Activated naive CD4-positive, alpha-beta T cell treated with anti-CD3 and anti-CD28 coated beads for 36 hours (primary cell): ENCODE results near the gene PRR30. TPM values are rescaled to one million over a fixed set of nuclear protein-coding genes. Genes with fewer than 3 reads are reported as not detected.

ENCODE experiments used
- CTCF ChIA-PET: fragments of 350-600 bp; sonication (Branson Sonifier 250); formaldehyde crosslinking; loops from one replicate; lab custom pipeline; 2021; ENCODE audit warnings: antibody characterized with exemption; lab: Charles Lee
- DNase-seq: peaks from one replicate; pipeline ENCODE4 v3.0.0-alpha.2; 2020
- H3K27ac Mint-ChIP-seq: one replicate; pipeline ENCODE4 v1.8.0; 2021; ENCODE audit warnings: mild to moderate bottlenecking, mixed read lengths
- H3K27me3 Mint-ChIP-seq: one replicate; pipeline ENCODE4 v1.8.0; 2021; ENCODE audit warnings: low read depth, mixed read lengths
- H3K36me3 Mint-ChIP-seq: one replicate; pipeline ENCODE4 v1.8.0; 2021; ENCODE audit warnings: low read depth, mixed read lengths
- H3K4me1 Mint-ChIP-seq: one replicate; pipeline ENCODE4 v1.8.0; 2021; ENCODE audit warnings: low read depth, mixed read lengths
- H3K4me3 Mint-ChIP-seq: one replicate; pipeline ENCODE4 v1.8.0; 2021; ENCODE audit warnings: mild to moderate bottlenecking, moderate library complexity, mixed read lengths
- H3K9me3 Mint-ChIP-seq: one replicate; pipeline ENCODE4 v1.8.0; 2021; ENCODE audit warnings: mixed read lengths
- intact Hi-C: fragments of 100-400 bp; cut with micrococcal nuclease; formaldehyde crosslinking; loops from one replicate; pipeline ENCODE4 v1.15.1; 2023
- total RNA-seq, 2 experiments: library from RNA; stranded (reverse); gene quantifications; one replicate each; pipeline ENCODE4 v1.2.3, GENCODE V29; 2021

The PRR30 gene
- total RNA-seq, 2 experiments from 2014 or later: not detected

DNA sequence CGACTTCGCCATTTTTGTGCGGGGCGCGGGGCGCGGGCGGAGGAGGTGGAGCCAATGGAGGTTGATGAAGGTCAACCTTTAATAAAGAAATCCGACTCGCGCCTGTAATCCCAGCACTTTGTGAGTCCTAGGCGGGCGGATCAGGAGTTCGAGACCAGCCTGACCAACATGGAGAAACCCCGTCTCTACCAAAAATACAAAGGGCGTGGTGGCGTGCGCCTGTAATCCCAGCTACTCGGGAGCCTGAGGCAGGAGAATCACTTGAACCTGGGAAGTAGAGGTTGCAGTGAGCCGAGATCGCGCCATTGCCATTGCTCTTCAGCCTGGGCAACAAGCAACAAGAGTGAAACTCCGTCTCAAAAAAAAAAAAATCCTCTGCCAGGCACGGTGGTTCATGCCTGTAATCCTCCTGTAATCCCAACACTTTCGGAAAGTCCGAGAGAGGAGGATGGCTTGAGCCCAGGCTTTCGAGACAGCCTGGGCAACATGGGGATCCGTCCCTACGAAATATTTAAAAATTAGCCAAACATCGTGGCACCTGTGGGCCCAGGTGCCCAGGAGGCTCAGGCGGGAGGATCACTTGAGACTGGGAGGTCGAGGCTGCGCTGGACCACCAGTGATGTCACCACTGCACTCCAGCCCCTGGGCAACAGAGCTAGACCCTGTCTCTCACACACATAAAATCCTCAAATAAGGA lies 4.3 kb downstream of the PRR30 start:
- CTCF ChIA-PET: interaction anchor here (1.2 to 3.0 kb wide), 5 partner anchors 11 to 67 kb away, joined by 4 to 17 read pairs (median 5); partner anchors contain the start of gene ABHD1
- Mint-ChIP-seq H3K27me3 (no peaks in the 10 kb centered on the region), H3K36me3 (peaks cover 14% of the 10 kb centered on the region), H3K27ac (peak overlapping the region; percentile 93), H3K4me1 (peaks cover 20% of the 10 kb centered on the region), H3K9me3 (no peaks in the 10 kb centered on the region), H3K4me3 (peak overlapping the region; percentile 95)
- no peak for DNase-seq
- intact Hi-C loops: loop anchor here (1.0 to 5.0 kb wide), 5 partner anchors 12 to 82 kb away; partner anchors contain the start of genes ABHD1, ATRAID, CAD and KHK

GRCh38 chr2:27133905-27134780 lies 5.1 kb downstream of the PRR30 start, which contains the start of gene PREB:
PREB (minus strand) TSS chr2:27134636; CDS start chr2:27134421, 215 bp downstream.
- Mint-ChIP-seq H3K36me3 (peaks cover 14% of the 10 kb centered on the region), H3K4me3 (peak within 1 kb of the TSS; percentile 95), H3K9me3 (no peaks in the 10 kb centered on the region), H3K4me1 (peaks cover 20% of the 10 kb centered on the region), H3K27ac (peak within 1 kb of the TSS; percentile 93), H3K27me3 (no peaks in the 10 kb centered on the region)
- intact Hi-C loops: loop anchor here (1.0 to 5.0 kb wide), 6 partner anchors 11 to 83 kb away; partner anchors contain the start of genes ABHD1, AGBL5, ATRAID and CAD
- CTCF ChIA-PET: interaction anchor here (0.9 to 3.0 kb wide), 13 partner anchors 10 to 117 kb away, joined by 3 to 17 read pairs (median 4); partner anchors contain the start of genes ABHD1 and KHK
- DNase-seq: peak; percentile 98

DNA sequence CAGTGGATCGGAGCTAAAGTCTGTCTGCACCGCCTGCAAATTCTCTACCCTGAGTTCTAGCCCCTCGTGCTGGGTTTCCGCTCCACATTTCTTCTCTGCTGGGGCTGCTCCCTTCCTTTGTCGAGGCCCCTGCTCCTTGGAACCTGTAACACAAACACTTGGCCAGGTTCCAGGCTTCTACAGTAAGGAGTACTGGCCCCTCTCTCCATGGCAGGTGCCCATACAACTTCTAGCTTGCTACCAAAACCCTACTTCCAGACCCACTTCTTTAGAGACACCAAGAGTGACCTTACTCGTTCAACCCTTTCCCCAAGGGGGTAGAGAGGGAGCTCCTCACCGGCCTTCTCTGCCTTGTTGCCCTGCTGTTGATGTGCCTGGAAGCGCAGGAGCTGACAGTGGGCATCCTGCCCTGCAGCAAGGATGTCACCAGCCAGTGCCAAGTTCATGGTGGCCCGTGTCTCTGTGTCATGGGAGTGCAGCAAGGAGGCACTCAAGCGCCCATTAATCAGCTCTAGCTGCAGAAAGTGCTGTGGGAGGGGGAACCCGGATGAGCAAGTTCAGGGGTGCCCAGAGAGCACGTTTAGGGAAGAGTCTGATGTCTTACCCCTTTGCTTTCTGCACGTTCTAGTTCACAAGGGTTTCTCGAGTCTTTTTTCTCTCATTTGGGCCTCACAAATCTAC lies 5.9 kb downstream of the PRR30 start:
- Mint-ChIP-seq H3K36me3 (peaks cover 14% of the 10 kb centered on the region), H3K27ac (peak overlapping the region; percentile 64), H3K4me1 (peaks cover 20% of the 10 kb centered on the region), H3K9me3 (no peaks in the 10 kb centered on the region), H3K4me3 (peak overlapping the region; percentile 95), H3K27me3 (no peaks in the 10 kb centered on the region)
- peak; percentile 50 for DNase-seq
- intact Hi-C loops: loop anchor here (2.0 to 5.0 kb wide), 2 partner anchors 46 to 83 kb away; partner anchors contain the start of genes AGBL5 and KHK
- CTCF ChIA-PET: interaction anchor here (0.8 to 3.0 kb wide), 13 partner anchors 9 to 409 kb away, joined by 3 to 17 read pairs (median 4); partner anchors contain the start of genes ABHD1 and KHK

GRCh38 chr2:27131429-27131828 lies 7.8 kb downstream of the PRR30 start:
- no peak for DNase-seq
- H3K4me3 Mint-ChIP-seq: no peak overlapping the region
- intact Hi-C loops: loop anchor here (5.0 kb wide), 1 partner anchor 44 kb away; the partner anchor contains the start of gene KHK
- peaks cover 14% of the 10 kb centered on the region for H3K36me3 Mint-ChIP-seq
- peaks cover 20% of the 10 kb centered on the region for H3K4me1 Mint-ChIP-seq
- no peak overlapping the region for H3K27ac Mint-ChIP-seq
- H3K27me3 Mint-ChIP-seq: no peaks in the 10 kb centered on the region
- no peaks in the 10 kb centered on the region for H3K9me3 Mint-ChIP-seq
- CTCF ChIA-PET: interaction anchor here (1.7 kb wide), 1 partner anchor 172 kb away, joined by 5 read pairs; no protein-coding TSS in a partner anchor

GRCh38 chr2:27130396-27130795 lies 8.8 kb downstream of the PRR30 start:
- Mint-ChIP-seq H3K27me3 (no peaks in the 10 kb centered on the region), H3K4me3 (no peak overlapping the region), H3K9me3 (no peaks in the 10 kb centered on the region), H3K4me1 (peaks cover 20% of the 10 kb centered on the region), H3K27ac (no peak overlapping the region), H3K36me3 (peaks cover 14% of the 10 kb centered on the region)
- no peak for DNase-seq
- CTCF ChIA-PET: interaction anchor here (1.7 kb wide), 1 partner anchor 173 kb away, joined by 5 read pairs; no protein-coding TSS in a partner anchor
- intact Hi-C loops: loop anchor here (5.0 kb wide), 1 partner anchor 43 kb away; the partner anchor contains the start of gene KHK

DNA sequence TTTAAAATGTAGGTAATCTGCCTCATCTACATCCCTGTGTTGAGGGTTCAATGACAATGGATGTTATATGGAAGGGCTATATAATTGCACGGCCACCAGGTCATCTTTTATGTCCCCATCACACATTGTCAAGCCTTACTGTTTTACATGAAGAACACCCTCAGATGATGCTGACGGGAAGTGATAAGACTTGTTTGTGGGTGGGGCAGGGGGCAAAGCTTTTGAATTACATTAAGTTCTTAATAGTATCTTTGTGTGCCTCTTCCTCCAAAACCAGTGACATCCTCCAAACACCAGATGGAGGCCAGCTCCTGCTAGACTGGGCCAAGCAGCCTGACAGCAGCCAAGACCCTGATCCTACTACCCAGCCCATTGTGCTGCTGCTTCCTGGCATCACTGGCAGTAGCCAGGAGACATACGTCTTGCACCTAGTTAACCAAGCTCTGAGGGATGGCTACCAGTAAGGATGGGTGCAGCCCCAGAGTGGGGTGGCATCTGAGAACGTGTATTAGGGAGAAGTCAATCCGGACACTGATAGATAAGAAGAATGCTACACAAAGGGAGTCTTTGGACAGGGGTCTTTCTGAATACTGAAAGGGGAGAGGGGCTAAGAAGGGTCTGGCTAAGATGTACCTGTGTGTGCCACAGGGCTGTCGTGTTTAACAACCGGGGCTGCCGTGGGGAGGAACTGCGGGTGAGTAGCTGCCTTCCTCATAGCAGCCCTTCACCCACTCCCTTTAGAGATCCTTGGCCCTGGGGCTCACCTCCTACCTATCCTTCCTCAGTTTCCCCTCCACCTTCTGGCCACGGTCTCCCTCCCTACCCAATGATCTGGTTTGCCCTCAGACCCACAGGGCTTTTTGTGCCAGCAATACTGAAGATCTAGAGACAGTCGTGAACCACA lies 10.3 kb downstream of the PRR30 start:
- Mint-ChIP-seq H3K9me3 (no peaks in the 10 kb centered on the region), H3K36me3 (peaks cover 13% of the 10 kb centered on the region), H3K4me1 (peaks cover 16% of the 10 kb centered on the region), H3K27ac (no peak overlapping the region), H3K27me3 (no peaks in the 10 kb centered on the region), H3K4me3 (no peak overlapping the region)
- no peak for DNase-seq
- intact Hi-C loops: no loop called here
- CTCF ChIA-PET: interaction anchor here (0.5 kb wide), 1 partner anchor 117 kb away, joined by 4 read pairs; no protein-coding TSS in a partner anchor

DNA sequence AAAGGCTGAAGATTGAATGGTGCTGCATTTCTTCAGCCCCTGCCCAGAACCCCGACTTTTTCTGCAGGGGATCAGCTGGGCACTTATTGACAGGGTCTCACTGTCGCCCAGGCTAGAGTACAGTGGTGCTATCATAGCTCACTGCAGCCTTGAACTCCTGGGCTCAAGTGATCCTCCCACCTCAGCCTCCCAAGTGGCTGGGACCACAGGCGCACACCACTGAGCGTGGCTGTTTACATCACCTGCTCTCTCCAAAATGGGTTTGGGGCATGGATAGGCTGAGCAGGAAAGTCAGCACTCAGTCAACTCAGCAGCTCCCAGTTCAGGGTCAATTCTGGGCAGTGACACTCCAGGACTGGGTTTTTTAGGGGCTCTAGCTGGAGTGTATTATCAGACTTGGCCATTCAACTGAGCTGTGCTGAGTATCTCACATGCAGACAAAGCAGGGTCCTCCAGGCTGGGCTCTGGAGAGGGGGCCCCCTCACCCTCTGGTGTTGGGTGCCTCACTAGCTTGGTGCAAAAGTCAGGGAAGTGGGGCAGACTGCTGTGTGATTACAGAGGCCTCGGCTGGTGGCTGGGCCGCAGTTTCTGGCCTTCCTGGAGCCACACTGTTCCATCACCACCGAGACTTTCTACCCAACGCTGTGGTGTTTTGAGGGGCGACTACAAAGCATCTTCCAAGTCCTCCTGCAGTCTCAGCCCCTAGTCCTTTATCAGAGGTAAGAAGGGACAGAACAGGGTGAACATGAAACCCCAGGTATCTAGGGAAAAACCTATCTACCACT lies 11.1 kb downstream of the PRR30 start:
- CTCF ChIA-PET: interaction anchor here (0.5 kb wide), 1 partner anchor 118 kb away, joined by 4 read pairs; no protein-coding TSS in a partner anchor
- Mint-ChIP-seq H3K27me3 (no peaks in the 10 kb centered on the region), H3K4me3 (no peak overlapping the region), H3K27ac (no peak overlapping the region), H3K36me3 (peaks cover 7% of the 10 kb centered on the region), H3K4me1 (peaks cover 13% of the 10 kb centered on the region), H3K9me3 (no peaks in the 10 kb centered on the region)
- intact Hi-C loops: no loop called here
- DNase-seq: no peak

DNA sequence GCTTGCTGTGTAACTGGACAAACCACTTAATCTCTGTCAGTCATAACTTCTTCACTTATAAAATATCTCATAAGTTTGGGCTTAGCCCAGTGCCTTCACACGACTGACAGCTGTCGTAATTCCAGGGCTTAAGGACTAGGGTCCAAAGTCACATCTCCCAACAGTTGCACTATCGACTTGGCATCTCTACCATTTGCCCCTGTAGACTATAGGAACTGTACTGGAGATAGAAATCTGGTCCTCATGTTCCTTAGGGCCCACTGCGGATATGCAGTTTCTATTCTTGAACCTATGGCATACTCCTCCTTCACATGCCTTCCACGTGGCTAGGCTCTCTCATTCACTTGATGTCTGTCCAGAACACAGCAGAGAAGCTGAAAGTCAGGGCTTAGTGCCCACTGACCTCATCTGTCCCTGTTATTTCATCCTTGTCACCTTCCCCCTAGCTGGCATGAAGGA lies 12.9 kb downstream of the PRR30 start:
- Mint-ChIP-seq H3K4me3 (no peak overlapping the region), H3K9me3 (no peaks in the 10 kb centered on the region), H3K4me1 (peaks cover 7% of the 10 kb centered on the region), H3K27me3 (no peaks in the 10 kb centered on the region), H3K27ac (no peak overlapping the region), H3K36me3 (peaks cover 4% of the 10 kb centered on the region)
- CTCF ChIA-PET: no interaction called here
- intact Hi-C loops: no loop called here
- no peak for DNase-seq

- H3K4me1 Mint-ChIP-seq: peaks cover 7% of the 10 kb centered on the region
- peaks cover 6% of the 10 kb centered on the region for H3K27me3 Mint-ChIP-seq
- DNase-seq: no peak
- H3K36me3 Mint-ChIP-seq: peaks cover under 1% of the 10 kb centered on the region
- CTCF ChIA-PET: interaction anchor here (2.7 kb wide), 1 partner anchor 9 kb away, joined by 17 read pairs; the partner anchor contains the start of gene PREB
- H3K27ac Mint-ChIP-seq: no peak overlapping the region
- intact Hi-C loops: no loop called here
- H3K4me3 Mint-ChIP-seq: no peak overlapping the region
- H3K9me3 Mint-ChIP-seq: no peaks in the 10 kb centered on the region
Measured at GRCh38 chr2:27125104-27125503, 14.1 kb downstream of the PRR30 start.
